IMR-90 (cell line): ENCODE data around the gene ADARB2. TPM values are rescaled to one million over a fixed set of nuclear protein-coding genes. Genes with fewer than 3 reads are reported as not detected.

Experiments used
- ATAC-seq: fragments of 200-7000 bp; cut with Tn5 transposase; 2 replicates; pipeline ENCODE4 v1.9.1; 2020; ENCODE audit warnings: low read depth, mild to moderate bottlenecking, moderate library complexity
- BruUV-seq: library from RNA; stranded (reverse); fragments of 400-500 nt; replicated peaks from 2 replicates; lab custom pipeline; 2021; lab: Mats Ljungman, UMichigan
- CTCF ChIA-PET: fragments of 300-600 bp; formaldehyde crosslinking; extraction: SDS; loops from one replicate; lab custom pipeline; 2021; ENCODE audit warnings: antibody characterized with exemption; lab: Yijun Ruan, JAX
- POLR2A ChIA-PET: fragments of 300-600 bp; sonication (Branson Sonifier 250); formaldehyde crosslinking; loops from one replicate; lab custom pipeline; 2022; ENCODE audit warnings: antibody characterized with exemption; ENCODE audit not compliant: unreplicated experiment; lab: Charles Lee
- DNase-seq: peaks from one replicate; pipeline ENCODE4 v3.0.0; 2013
- H2AFZ ChIP-seq: replicated peaks from 2 replicates; pipeline ENCODE3; 2013; ENCODE audit warnings: low read length, mild to moderate bottlenecking; ENCODE audit not compliant: poor library complexity
- H2AK5ac ChIP-seq: 2 replicates; pipeline ENCODE4 v1.6.1; 2013; ENCODE audit warnings: low read depth, low read length, inconsistent platforms
- H2AK9ac ChIP-seq: replicated peaks from 2 replicates; pipeline ENCODE3; 2013; ENCODE audit warnings: mild to moderate bottlenecking, low read depth, low read length, moderate library complexity; ENCODE audit not compliant: poor library complexity
- H2BK120ac ChIP-seq: 2 replicates; pipeline ENCODE4 v1.6.1; 2013; ENCODE audit warnings: low read depth, low read length, inconsistent platforms
- H2BK15ac ChIP-seq: 3 replicates; pipeline ENCODE4 v1.6.1; 2013; ENCODE audit warnings: low read depth, low read length, inconsistent platforms
- H2BK20ac ChIP-seq: 2 replicates; pipeline ENCODE4 v1.6.1; 2013; ENCODE audit warnings: low read depth, mild to moderate bottlenecking, inconsistent platforms, low read length, moderate library complexity
- H2BK5ac ChIP-seq: 2 replicates; pipeline ENCODE4 v1.6.1; 2013; ENCODE audit warnings: mild to moderate bottlenecking, low read depth, low read length, inconsistent platforms; ENCODE audit not compliant: poor library complexity, severe bottlenecking
- H3K14ac ChIP-seq: replicated peaks from 2 replicates; pipeline ENCODE4 v1.6.1; 2013; ENCODE audit warnings: low read depth, low read length, inconsistent platforms
- H3K18ac ChIP-seq: 2 replicates; pipeline ENCODE4 v1.6.1; 2013; ENCODE audit warnings: low read depth, low read length, control low read depth
- H3K23ac ChIP-seq: 2 replicates; pipeline ENCODE4 v1.6.1; 2013; ENCODE audit warnings: low read depth, low read length, inconsistent platforms
- H3K27ac ChIP-seq: 2 replicates; pipeline ENCODE4 v1.5.1; 2013; ENCODE audit warnings: mild to moderate bottlenecking, control low read depth, low read length; ENCODE audit not compliant: insufficient read depth
- H3K27me3 ChIP-seq: 2 replicates; pipeline ENCODE4 v1.6.1; 2013; ENCODE audit warnings: low read length; ENCODE audit not compliant: control insufficient read depth, insufficient read depth
- H3K36me3 ChIP-seq: 2 replicates; pipeline ENCODE4 v1.6.1; 2013; ENCODE audit warnings: low read length, mixed read lengths; ENCODE audit not compliant: control insufficient read depth, insufficient read depth
- H3K4ac ChIP-seq: 2 replicates; pipeline ENCODE4 v1.6.1; 2013; ENCODE audit warnings: low read depth, low read length, inconsistent platforms
- H3K4me1 ChIP-seq: 2 replicates; pipeline ENCODE4 v1.6.1; 2013; ENCODE audit warnings: low read length, mixed read lengths; ENCODE audit not compliant: control insufficient read depth, insufficient read depth
- H3K4me2 ChIP-seq: 2 replicates; pipeline ENCODE4 v1.6.1; 2013; ENCODE audit warnings: low read depth, mild to moderate bottlenecking, control low read depth, low read length, moderate library complexity
- H3K4me3 ChIP-seq: 2 replicates; pipeline ENCODE4 v1.5.1; 2013; ENCODE audit warnings: low read depth, mild to moderate bottlenecking, control low read depth, low read length, moderate library complexity; ENCODE audit not compliant: insufficient read depth
- H3K56ac ChIP-seq: 2 replicates; pipeline ENCODE4 v1.6.1; 2013; ENCODE audit warnings: low read length, inconsistent platforms; ENCODE audit not compliant: insufficient read depth; ENCODE audit errors: extremely low read depth
- H3K79me1 ChIP-seq, 2 experiments: 2 replicates each; pipeline ENCODE4 v1.6.1; 2013; ENCODE audit warnings: low read length in 2 of 2, inconsistent platforms in 1 of 2, low read depth in 1 of 2
- H3K9ac ChIP-seq: 2 replicates; pipeline ENCODE4 v1.6.1; 2013; ENCODE audit warnings: low read depth, low read length, control low read depth
- H3K9me1 ChIP-seq: 2 replicates; pipeline ENCODE4 v1.6.1; 2013; ENCODE audit warnings: low read length, inconsistent platforms; ENCODE audit not compliant: insufficient read depth
- H3K9me3 ChIP-seq: 2 replicates; pipeline ENCODE4 v1.6.1; 2013; ENCODE audit warnings: low read length; ENCODE audit not compliant: control insufficient read depth, insufficient read depth
- H4K20me1 ChIP-seq: 2 replicates; pipeline ENCODE4 v1.6.1; 2013; ENCODE audit warnings: low read length, inconsistent platforms; ENCODE audit not compliant: insufficient read depth
- H4K5ac ChIP-seq: 2 replicates; pipeline ENCODE4 v1.6.1; 2013; ENCODE audit warnings: mild to moderate bottlenecking, low read depth, low read length, control low read depth
- H4K8ac ChIP-seq, 2 experiments: 2 replicates each; pipeline ENCODE4 v1.6.1; 2013; ENCODE audit warnings: low read depth in 2 of 2, low read length in 2 of 2, control low read depth in 1 of 2, inconsistent platforms in 1 of 2
- H4K91ac ChIP-seq: 2 replicates; pipeline ENCODE4 v1.6.1; 2013; ENCODE audit warnings: low read depth, low read length, inconsistent platforms; ENCODE audit not compliant: insufficient read depth
- CEBPB ChIP-seq: IDR thresholded peaks from 2 replicates; pipeline ENCODE4 v1.6.1; 2012; ENCODE audit warnings: low read depth, low read length, improper control_type of control experiment
- CHD1 ChIP-seq: IDR thresholded peaks from 2 replicates; pipeline ENCODE4 v1.6.1; 2012; ENCODE audit warnings: low read depth, low read length, improper control_type of control experiment
- CTCF ChIP-seq: conservative IDR thresholded peaks from 2 replicates; pipeline ENCODE4 v1.5.1; 2012; ENCODE audit warnings: mild to moderate bottlenecking, low read depth, low read length, improper control_type of control experiment
- ELK1 ChIP-seq: fragments of 150-350 bp; IDR thresholded peaks from 2 replicates; pipeline ENCODE4 v1.6.1; 2016; ENCODE audit warnings: low read depth, mild to moderate bottlenecking, low read length, moderate library complexity, borderline replicate concordance
- MAZ ChIP-seq: IDR thresholded peaks from 2 replicates; pipeline ENCODE4 v1.6.1; 2012; ENCODE audit warnings: low read depth, mild to moderate bottlenecking, low read length, improper control_type of control experiment, moderate library complexity, borderline replicate concordance
- NFE2L2 ChIP-seq: fragments of 150-350 bp; IDR thresholded peaks from 2 replicates; pipeline ENCODE4 v1.6.1; 2016; ENCODE audit warnings: low read depth, mild to moderate bottlenecking, low read length
- POLR2A ChIP-seq: IDR thresholded peaks from 2 replicates; pipeline ENCODE4 v1.6.1; 2012; ENCODE audit warnings: mild to moderate bottlenecking, low read depth, low read length
- RFX5 ChIP-seq: IDR thresholded peaks from 2 replicates; pipeline ENCODE4 v1.8.0; 2012; ENCODE audit warnings: low read depth, mild to moderate bottlenecking, low read length, moderate library complexity
- WGBS, 2 experiments: methylation state at CpG; one replicate each; pipeline versions ENCODE4 v1.1.5 to v1.1.7; 2013; ENCODE audit warnings: missing lambda C conversion rate in 2 of 2; ENCODE audit not compliant: insufficient read length in 1 of 2; ENCODE audit errors: extremely low coverage in 2 of 2; 5-methylcytosine and 5-hydroxymethylcytosine counted together
- dilution Hi-C: fragments of 300-500 bp; cut with HindIII; formaldehyde crosslinking; loops from one replicate; pipeline ENCODE4 v1.14.3; 2018; ENCODE audit warnings: low sequenced_read_pairs; ENCODE audit not compliant: unreplicated experiment
- in situ Hi-C: fragments of 300-500 bp; cut with MboI; formaldehyde crosslinking; loops from 3 replicates; pipeline ENCODE4 v1.14.3; 2019; ENCODE audit warnings: low sequenced_read_pairs, inconsistent platforms, mixed read lengths
- intact Hi-C: fragments of 100-400 bp; cut with micrococcal nuclease; formaldehyde crosslinking; loops from 2 replicates; pipeline ENCODE4 v1.10.0; 2022
- polyA plus RNA-seq, 3 experiments: library from polyadenylated mRNA; depleted of rRNA; stranded (reverse); fragments of >200 nt; gene quantifications; 2 replicates each; pipeline ENCODE4 v1.2.3, GENCODE V29; 2012; ENCODE audit warnings: low replicate concordance in 1 of 3
- total RNA-seq: library from RNA; depleted of rRNA; stranded (reverse); fragments of >200 nt; gene quantifications from 2 replicates; pipeline ENCODE4 v1.2.3, GENCODE V29; 2012

The ADARB2 gene
- total and polyA plus RNA-seq, 2 of the 4 experiments (the other 2 are of a cell fraction) = not detected

GRCh38 chr10:1631282-1631681 lies 106.0 kb downstream of the ADARB2 start:
- Histone ChIP-seq H2AFZ (no peak overlapping the region), H3K9me3 (peaks cover 53% of the 10 kb centered on the region), H3K56ac (no peak overlapping the region), H3K4me3 (no peak overlapping the region), H4K8ac (no peak overlapping the region), H3K14ac (no peak overlapping the region), H3K23ac (no peak overlapping the region), H4K91ac (no peak overlapping the region), H2BK15ac (no peak overlapping the region), H4K20me1 (no peaks in the 10 kb centered on the region), H4K5ac (no peak overlapping the region), H3K18ac (no peak overlapping the region), H3K27me3 (no peaks in the 10 kb centered on the region), H3K4ac (no peak overlapping the region), H2AK5ac (no peak overlapping the region), H3K9me1 (no peaks in the 10 kb centered on the region), H2BK120ac (no peak overlapping the region), H3K4me2 (no peak overlapping the region), H2BK20ac (no peak overlapping the region), H2AK9ac (no peak overlapping the region), H3K36me3 (no peaks in the 10 kb centered on the region), H3K79me1 (no peaks in the 10 kb centered on the region), H3K27ac (no peak overlapping the region), H2BK5ac (no peak overlapping the region), H3K4me1 (no peaks in the 10 kb centered on the region), H3K9ac (no peak overlapping the region)
- BruUV-seq = no TSS peak
- ChIA-PET POLR2A (no interaction called here), CTCF (no interaction called here)
- DNase-seq (no peak), ATAC-seq (no peak)
- in situ Hi-C loops = no loop called here
- intact Hi-C loops = no loop called here
- WGBS, 2 experiments = 60% methylated on average over 1 of the region's 13 CpGs; no CpG with 5 or more reads in 1 of the 2 experiments
- dilution Hi-C loops = no loop called here
- no peak for TF ChIP-seq MAZ
- no peak for TF ChIP-seq ELK1
- no peak for TF ChIP-seq POLR2A
- TF ChIP-seq CTCF = no peak
- TF ChIP-seq CEBPB = no peak
- TF ChIP-seq CHD1 = no peak
- no peak for TF ChIP-seq NFE2L2
- no peak for TF ChIP-seq RFX5
